Measurements from ENCODE around the gene ANOS1.

DNA sequence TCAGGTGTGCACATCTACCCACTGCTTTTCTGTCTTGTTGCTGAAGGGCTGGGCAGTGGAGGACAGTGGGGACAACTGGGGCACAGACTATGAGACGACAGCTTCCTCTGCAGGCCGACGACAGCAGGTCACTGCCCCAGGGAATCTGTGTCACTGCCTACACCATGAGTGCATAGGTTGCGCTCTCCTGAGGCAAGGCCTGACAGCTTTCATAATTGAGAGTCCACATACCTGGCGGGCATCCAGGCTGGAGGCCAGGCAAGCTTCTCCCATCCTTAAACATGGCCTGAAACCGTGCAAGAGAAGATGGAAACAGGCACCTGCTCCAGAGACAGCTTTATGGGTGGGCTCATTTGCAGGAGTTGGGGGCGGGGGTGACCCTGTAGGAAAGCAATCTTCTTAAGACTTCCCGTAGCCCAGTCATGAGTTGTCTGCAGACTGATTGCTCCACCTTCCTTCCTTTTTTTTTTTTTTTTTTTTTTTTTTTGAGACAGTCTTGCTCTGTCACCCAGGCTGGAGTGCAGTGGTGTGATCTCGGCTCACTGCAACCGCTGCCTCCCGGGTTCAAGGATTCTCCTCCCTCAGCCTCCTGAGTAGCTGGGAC lies 2.9 kb downstream of the ANOS1 start:
- TF ChIP-seq POLR2A (IDR thresholded peaks at IDR 0.05; ENCODE audit: low read length): no peak
- no peak for TF ChIP-seq GATA1 (IDR thresholded peaks at IDR 0.05; ENCODE audit: low read depth, low read length)
